ENCODE data around the gene DIS3L2. TPM values are rescaled to one million over a fixed set of nuclear protein-coding genes. Genes with fewer than 3 reads are reported as not detected.

DIS3L2 gene
- total and polyA plus RNA-seq, 8 donors = 13.0 to 24.0 (median 16.8) TPM

DNA sequence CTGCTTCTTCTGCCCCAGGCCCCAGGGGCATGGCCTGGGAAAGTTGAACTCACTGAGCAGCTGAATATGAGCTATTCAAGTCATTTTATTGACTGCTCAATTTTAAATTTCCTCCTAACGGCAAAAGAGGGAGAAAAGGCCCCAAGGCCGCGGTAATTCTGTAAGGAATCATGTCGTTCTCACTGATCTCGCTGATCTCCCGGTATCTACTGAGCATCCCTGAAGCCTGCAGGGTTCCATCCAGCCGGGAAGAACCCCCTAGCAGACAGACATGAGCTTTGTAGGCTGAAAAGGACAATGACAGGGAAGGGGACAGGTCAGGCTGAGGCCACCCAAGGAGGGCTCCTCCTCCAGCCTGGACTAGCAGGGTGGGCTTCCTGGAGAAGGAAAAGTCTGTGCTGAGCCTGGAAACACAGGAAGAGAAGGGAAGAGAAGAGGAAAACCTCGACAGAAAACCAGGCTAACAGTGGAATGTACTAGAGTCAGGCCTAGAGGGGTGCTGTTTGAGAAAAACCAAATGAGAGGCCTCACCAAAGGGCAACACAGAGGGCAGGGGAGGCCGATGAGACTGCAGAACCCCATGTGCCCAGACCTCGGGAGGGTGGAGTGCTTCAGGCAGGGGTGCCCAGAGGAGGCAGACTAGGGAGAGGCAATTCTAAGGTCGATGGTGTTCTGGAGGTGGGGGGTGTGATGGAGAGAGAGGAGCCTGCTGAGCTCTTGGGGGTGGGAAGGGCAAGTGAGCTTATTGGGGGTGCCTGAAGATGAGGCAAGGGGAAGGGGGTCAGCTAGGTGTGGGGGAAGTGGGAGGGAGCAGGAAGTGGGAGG is 32.4 kb upstream of the DIS3L2 start:
- no peak for FAIRE-seq

GRCh38 chr2:231929961-231930592 is 31.4 kb upstream of the DIS3L2 start:
- peaks cover 0 to 13% (median 3%) of the 10 kb centered on the region in 4 donors for H3K27me3 ChIP-seq
- DNase-seq (peak in 1 of 6 donors; percentile 34), FAIRE-seq (no peak), ATAC-seq (no peak)
- H3K36me3 ChIP-seq = no peaks in the 10 kb centered on the region
- H3K4me1 ChIP-seq = peaks cover 7 to 17% (median 10%) of the 10 kb centered on the region in 3 donors
- no peak overlapping the region for H3K4me3 ChIP-seq
- H3K9me3 ChIP-seq = no peaks in the 10 kb centered on the region
- no peak overlapping the region for H3K27ac ChIP-seq
- WGBS, 2 donors = 30 to 31% methylated on average over 11 of the region's 11 CpGs
- no peak for TF ChIP-seq CTCF (IDR thresholded peaks at IDR 0.05)
- intact Hi-C loops (cut with DNase I) = loop anchor here in 2 of 3 donors (5.0 to 10.0 kb wide), 3 partner anchors 212 to 397 kb away; no protein-coding TSS in a partner anchor

More for the DNA sequence above, 32.4 kb upstream of the DIS3L2 start:
- no peaks in the 10 kb centered on the region for H3K9me3 ChIP-seq
- intact Hi-C loops (cut with DNase I) = loop anchor here in 2 of 3 donors (5.0 to 10.0 kb wide), 3 partner anchors 213 to 398 kb away; no protein-coding TSS in a partner anchor
- DNase-seq (peak in 2 of 6 donors; percentile 2 to 30), ATAC-seq (no peak)
- TF ChIP-seq CTCF (IDR thresholded peaks at IDR 0.05) = no peak
- 62 to 71% methylated on average over 11 of the region's 11 CpGs for WGBS, 2 donors
- H3K4me1 ChIP-seq = peaks cover 7 to 17% (median 10%) of the 10 kb centered on the region in 3 donors
- peaks cover 0 to 18% (median 3%) of the 10 kb centered on the region in 4 donors for H3K27me3 ChIP-seq
- no peaks in the 10 kb centered on the region for H3K36me3 ChIP-seq
- H3K27ac ChIP-seq = no peak overlapping the region
- no peak overlapping the region for H3K4me3 ChIP-seq

DNA sequence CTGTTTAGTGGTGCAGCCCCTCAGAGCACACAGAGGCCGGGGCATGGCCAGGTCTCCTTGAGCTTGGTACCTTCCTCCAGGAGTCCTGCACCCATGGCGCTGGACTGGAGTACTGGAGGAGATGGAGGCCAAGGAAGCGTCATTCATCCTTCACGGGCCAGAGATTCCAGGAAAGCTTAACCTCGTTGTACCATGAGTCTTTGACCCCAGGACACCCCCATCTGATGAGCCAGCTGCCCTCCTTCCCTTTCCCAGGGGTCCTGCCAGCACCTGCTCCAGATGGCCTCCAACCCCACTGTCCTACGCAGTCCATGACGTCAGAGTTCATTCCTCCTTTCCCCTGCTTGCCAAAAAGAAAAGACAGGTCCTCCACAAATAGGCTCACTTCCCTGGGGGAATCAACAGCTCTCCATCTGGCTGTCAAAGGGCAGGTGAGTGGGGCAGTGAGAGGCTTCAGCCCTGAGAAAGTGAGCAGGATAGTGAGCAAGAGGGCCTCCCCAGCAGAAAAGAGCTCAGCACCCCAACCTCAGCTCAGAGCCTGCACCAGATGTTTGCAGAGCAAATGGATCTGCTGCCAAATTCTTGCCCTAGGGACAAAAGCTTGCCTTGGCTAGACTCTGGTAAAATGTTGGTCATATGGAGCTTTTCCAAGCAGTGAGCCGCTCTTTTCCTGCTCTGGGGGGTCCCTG is 30.8 kb upstream of the DIS3L2 start:
- WGBS, 2 donors = 65 to 69% methylated on average over 8 of the region's 8 CpGs
- peaks cover 0 to 10% (median 1%) of the 10 kb centered on the region in 4 donors for H3K27me3 ChIP-seq
- no peak for TF ChIP-seq CTCF (IDR thresholded peaks at IDR 0.05)
- no peak overlapping the region for H3K4me3 ChIP-seq
- peak in 1 of 4 donors; percentile 12 for ATAC-seq
- H3K36me3 ChIP-seq = no peaks in the 10 kb centered on the region
- no peak overlapping the region for H3K27ac ChIP-seq
- intact Hi-C loops (cut with DNase I) = no loop called here
- H3K4me1 ChIP-seq = peaks cover 4 to 13% (median 7%) of the 10 kb centered on the region in 3 donors
- DNase-seq = peak in 1 of 6 donors; percentile 10
- H3K9me3 ChIP-seq = no peaks in the 10 kb centered on the region
- no peak for FAIRE-seq

- Histone ChIP-seq H3K4me1 (peaks cover 0 to 6% (median 0%) of the 10 kb centered on the region in 3 donors), H3K27ac (no peak overlapping the region), H3K27me3 (peaks cover 0 to 3% (median 0%) of the 10 kb centered on the region in 4 donors), H3K4me3 (no peak overlapping the region), H3K36me3 (no peaks in the 10 kb centered on the region), H3K9me3 (no peaks in the 10 kb centered on the region)
- peak in 1 of 6 donors; percentile 10 for DNase-seq
- FAIRE-seq = no peak
- 68 to 82% methylated on average over 7 of the region's 7 CpGs for WGBS, 2 donors
- peak in 1 of 4 donors; percentile 44 for ATAC-seq
- no peak for TF ChIP-seq CTCF (IDR thresholded peaks at IDR 0.05)
- intact Hi-C loops (cut with DNase I) = no loop called here
Measured at GRCh38 chr2:231931481-231931915, 30.0 kb upstream of the DIS3L2 start.

Measured in pancreas (tissue), 10 donors.